T-helper 22 cell (primary cell): ENCODE measurements around the gene UBXN11.

Experiments
- DNase-seq: peaks from one replicate; pipeline ENCODE4 v3.0.0-alpha.2; 2020; ENCODE audit warnings: low read depth

UBXN11 gene

GRCh38 chr1:26268290-26269197 lies 37.9 kb downstream of the UBXN11 start:
- no peak for DNase-seq

- DNase-seq = no peak
Observed at GRCh38 chr1:26265405-26265804, 41.0 kb downstream of the UBXN11 start.

- DNase-seq = no peak
Observed at GRCh38 chr1:26263212-26263611, 43.2 kb downstream of the UBXN11 start.

GRCh38 chr1:26259578-26259977 lies 46.9 kb downstream of the UBXN11 start:
- DNase-seq = no peak

- DNase-seq = no peak
Observed at GRCh38 chr1:26259005-26259404, 47.4 kb downstream of the UBXN11 start.

GRCh38 chr1:26257222-26257621 lies 49.2 kb downstream of the UBXN11 start:
- no peak for DNase-seq

- no peak for DNase-seq
Observed at GRCh38 chr1:26254404-26254803, 52.0 kb downstream of the UBXN11 start.

GRCh38 chr1:26252718-26253117 lies 53.7 kb downstream of the UBXN11 start:
- DNase-seq = no peak

- DNase-seq = no peak
Observed at GRCh38 chr1:26239936-26240335, 66.5 kb downstream of the UBXN11 start.

GRCh38 chr1:26237230-26237966 lies 69.0 kb downstream of the UBXN11 start:
- no peak for DNase-seq

GRCh38 chr1:26234644-26235370 lies 71.6 kb downstream of the UBXN11 start:
- DNase-seq = no peak

- peak; percentile 97 for DNase-seq
Observed at GRCh38 chr1:26233903-26234643, 72.4 kb downstream of the UBXN11 start, which contains the start of gene CEP85. Gene CEP85 (plus strand): TSS chr1:26234200. CDS start chr1:26239784, 5,584 bp downstream.
